H1 (cell line): Measurements from ENCODE around the gene NOL4L. TPM values are rescaled to one million over a fixed set of nuclear protein-coding genes. Genes with fewer than 3 reads are reported as not detected.

Experiments used
- YY1 ChIP-seq: IDR thresholded peaks from 2 replicates; pipeline ENCODE4 v1.6.1; 2011; ENCODE audit warnings: low read depth, mild to moderate bottlenecking, low read length
- polyA plus RNA-seq, 7 experiments: library from polyadenylated mRNA; depleted of rRNA in 3 of 7; stranded (reverse) in 5 of 7; unstranded in 2 of 7; fragments of >200 nt in 5 of 7; fragments of 200-250 nt in 2 of 7; gene quantifications; 1 replicate in 5 of 7; 2 replicates in 1 of 7; 4 replicates in 1 of 7; pipeline versions ENCODE4 v1.2.1 to v1.2.3, GENCODE V29; 2011 to 2013; ENCODE audit warnings: missing spikeins in 2 of 7, mixed read lengths in 2 of 7
- total RNA-seq: library from RNA; stranded (reverse); fragmentation: NEBNext Ultra II Directional; extraction: Animal tissue kit (Norgen Biotek cat#: 25700); gene quantifications from 2 replicates; pipeline ENCODE4 v1.2.1, GENCODE V29; 2021

Gene NOL4L
- total and polyA plus RNA-seq, 2 of the 8 experiments (the other 6 are each of a cell fraction or from before 2014, with no cell fraction given) = 15.3 to 23.7 TPM

DNA sequence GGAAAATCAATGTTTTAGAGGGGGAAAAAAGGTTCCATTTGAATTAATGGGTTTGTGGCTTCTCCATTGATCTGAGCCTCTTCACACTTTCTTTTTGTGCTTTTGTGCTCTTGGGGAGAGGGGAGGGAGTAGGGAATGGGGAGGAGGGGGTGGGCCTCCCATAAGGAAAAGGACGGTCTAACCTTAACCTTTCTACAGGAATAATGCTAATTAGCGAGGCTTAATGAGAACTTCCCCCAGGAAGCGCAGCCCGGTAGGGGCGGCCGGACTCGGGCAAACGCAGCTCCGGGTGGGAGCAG is 103.0 kb downstream of the NOL4L start (continued):
- TF ChIP-seq YY1 = no peak
